GM03348 (cell line): ENCODE measurements around the gene PRR12.
"Not testable (repeated sequence)": the region's sequence is repeated elsewhere in the genome, so short reads cannot be mapped to it uniquely, and the experiment has no call there.

ENCODE experiments used
- DNase-seq: peaks from one replicate; pipeline ENCODE4 v3.0.0; 2012; ENCODE audit warnings: low spot score

The PRR12 gene

GRCh38 chr19:49617860-49618259 is 26.9 kb downstream of the PRR12 start:
- not testable (repeated sequence) for DNase-seq

- DNase-seq: no peak
These were observed 34.3 kb downstream of the PRR12 start for GRCh38 chr19:49624967-49625910.

- DNase-seq: no peak
These were observed 35.2 kb downstream of the PRR12 start for GRCh38 chr19:49626226-49626625.

- DNase-seq: no peak
These were observed 38.7 kb downstream of the PRR12 start for GRCh38 chr19:49629659-49630058.

- no peak for DNase-seq
These were observed 40.1 kb downstream of the PRR12 start for GRCh38 chr19:49631014-49631588.

- no peak for DNase-seq
These were observed 40.7 kb downstream of the PRR12 start for GRCh38 chr19:49631610-49632192.

- DNase-seq: no peak
These were observed 41.6 kb downstream of the PRR12 start for GRCh38 chr19:49632576-49632975.

GRCh38 chr19:49633273-49633672 is 42.3 kb downstream of the PRR12 start:
- peak; percentile 37 for DNase-seq

GRCh38 chr19:49635530-49636232 is 44.7 kb downstream of the PRR12 start:
- DNase-seq: no peak

- no peak for DNase-seq
These were observed 45.4 kb downstream of the PRR12 start for GRCh38 chr19:49636233-49636932.

- peak; percentile 94 for DNase-seq
These were observed 47.1 kb downstream of the PRR12 start for GRCh38 chr19:49637821-49638738.

- DNase-seq: no peak
These were observed 48.6 kb downstream of the PRR12 start for GRCh38 chr19:49639401-49640112.

- peak; percentile 97 for DNase-seq
These were observed 49.3 kb downstream of the PRR12 start, which contains the start of gene RRAS for GRCh38 chr19:49640113-49640898. Gene RRAS (minus strand): TSS chr19:49640143. CDS start chr19:49640098, 45 bp downstream.

GRCh38 chr19:49641688-49642491 is 50.9 kb downstream of the PRR12 start, which contains the start of gene SCAF1:
Gene SCAF1 (plus strand): TSS chr19:49642209. CDS start chr19:49645027, 2,818 bp downstream.
- peak; percentile 97 for DNase-seq

GRCh38 chr19:49642492-49643035 is 51.6 kb downstream of the PRR12 start:
- DNase-seq: no peak

GRCh38 chr19:49643466-49643865 is 52.5 kb downstream of the PRR12 start:
- no peak for DNase-seq

GRCh38 chr19:49645592-49645991 is 54.6 kb downstream of the PRR12 start:
- DNase-seq: no peak

GRCh38 chr19:49645995-49646394 is 55.0 kb downstream of the PRR12 start:
- no peak for DNase-seq
